ENCODE results near the gene TRIM6.

Gene TRIM6

DNA sequence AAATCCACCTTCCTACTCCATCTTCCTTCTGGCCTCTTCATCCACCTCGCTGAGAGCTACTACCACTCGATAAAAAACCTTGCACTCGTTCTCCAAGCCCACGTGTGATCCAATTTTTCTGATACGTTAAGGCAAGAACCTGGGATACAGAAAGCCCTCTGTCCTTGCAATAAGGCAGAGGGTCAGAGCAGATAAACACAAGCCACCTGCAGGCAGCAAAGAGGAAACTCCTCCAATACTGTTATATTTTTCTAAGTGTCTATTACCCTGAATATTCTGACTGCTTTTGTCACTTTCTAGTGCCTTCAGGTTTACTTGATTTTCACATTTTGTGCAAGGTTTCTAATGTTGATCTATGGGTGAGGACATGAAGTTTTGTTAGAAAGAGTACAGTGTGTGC, 61.9 kb downstream of the TRIM6 start:
- no peak overlapping the region for H3K4me3 ChIP-seq (ENCODE audit: control insufficient read depth, low read depth, low read length)
- no peak for DNase-seq (ENCODE audit: low read depth)
- TF ChIP-seq, protein P1, sequence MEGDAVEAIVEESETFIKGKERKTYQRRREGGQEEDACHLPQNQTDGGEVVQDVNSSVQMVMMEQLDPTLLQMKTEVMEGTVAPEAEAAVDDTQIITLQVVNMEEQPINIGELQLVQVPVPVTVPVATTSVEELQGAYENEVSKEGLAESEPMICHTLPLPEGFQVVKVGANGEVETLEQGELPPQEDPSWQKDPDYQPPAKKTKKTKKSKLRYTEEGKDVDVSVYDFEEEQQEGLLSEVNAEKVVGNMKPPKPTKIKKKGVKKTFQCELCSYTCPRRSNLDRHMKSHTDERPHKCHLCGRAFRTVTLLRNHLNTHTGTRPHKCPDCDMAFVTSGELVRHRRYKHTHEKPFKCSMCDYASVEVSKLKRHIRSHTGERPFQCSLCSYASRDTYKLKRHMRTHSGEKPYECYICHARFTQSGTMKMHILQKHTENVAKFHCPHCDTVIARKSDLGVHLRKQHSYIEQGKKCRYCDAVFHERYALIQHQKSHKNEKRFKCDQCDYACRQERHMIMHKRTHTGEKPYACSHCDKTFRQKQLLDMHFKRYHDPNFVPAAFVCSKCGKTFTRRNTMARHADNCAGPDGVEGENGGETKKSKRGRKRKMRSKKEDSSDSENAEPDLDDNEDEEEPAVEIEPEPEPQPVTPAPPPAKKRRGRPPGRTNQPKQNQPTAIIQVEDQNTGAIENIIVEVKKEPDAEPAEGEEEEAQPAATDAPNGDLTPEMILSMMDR (conservative IDR thresholded peaks at IDR 0.05; ENCODE audit: control insufficient read depth, insufficient read depth, low read depth, low read length): no peak
